Activated CD8-positive, alpha-beta memory T cell treated with anti-CD3 and anti-CD28 coated beads, Interleukin-2, amount 10 ng/mL, durations not matched to agents 7 days and 5 days (primary cell): ENCODE measurements around the gene NUDT1. TPM values are rescaled to one million over a fixed set of nuclear protein-coding genes. Genes with fewer than 3 reads are reported as not detected.

Source experiments
- ATAC-seq: fragments of 150-1000 bp; cut with Tn5 transposase; one replicate; pipeline ENCODE4 v1.10.0; 2021; ENCODE audit warnings: moderate library complexity
- CTCF ChIA-PET: fragments of 350-600 bp; sonication (Branson Sonifier 250); formaldehyde crosslinking; loops from one replicate; lab custom pipeline; 2021; ENCODE audit warnings: antibody characterized with exemption; lab: Charles Lee
- DNase-seq: peaks from one replicate; pipeline ENCODE4 v3.0.0-alpha.2; 2020
- H3K27ac Mint-ChIP-seq: one replicate; pipeline ENCODE4 v1.8.0; 2021; ENCODE audit warnings: mild to moderate bottlenecking, mixed read lengths
- H3K27me3 Mint-ChIP-seq: one replicate; pipeline ENCODE4 v1.8.0; 2021; ENCODE audit warnings: mixed read lengths
- H3K36me3 Mint-ChIP-seq: one replicate; pipeline ENCODE4 v1.8.0; 2021; ENCODE audit warnings: mild to moderate bottlenecking, mixed read lengths
- H3K4me1 Mint-ChIP-seq: one replicate; pipeline ENCODE4 v1.8.0; 2021; ENCODE audit warnings: mixed read lengths
- H3K4me3 Mint-ChIP-seq: one replicate; pipeline ENCODE4 v1.8.0; 2021; ENCODE audit warnings: mild to moderate bottlenecking, moderate library complexity, mixed read lengths
- H3K9me3 Mint-ChIP-seq: one replicate; pipeline ENCODE4 v1.8.0; 2022; ENCODE audit warnings: low read depth, mixed read lengths
- total RNA-seq, 2 experiments: library from RNA; stranded (reverse); gene quantifications; one replicate each; pipeline ENCODE4 v1.2.3, GENCODE V29; 2021

The NUDT1 gene
- total RNA-seq, 2 experiments from 2014 or later: 85.7 to 105 TPM

DNA sequence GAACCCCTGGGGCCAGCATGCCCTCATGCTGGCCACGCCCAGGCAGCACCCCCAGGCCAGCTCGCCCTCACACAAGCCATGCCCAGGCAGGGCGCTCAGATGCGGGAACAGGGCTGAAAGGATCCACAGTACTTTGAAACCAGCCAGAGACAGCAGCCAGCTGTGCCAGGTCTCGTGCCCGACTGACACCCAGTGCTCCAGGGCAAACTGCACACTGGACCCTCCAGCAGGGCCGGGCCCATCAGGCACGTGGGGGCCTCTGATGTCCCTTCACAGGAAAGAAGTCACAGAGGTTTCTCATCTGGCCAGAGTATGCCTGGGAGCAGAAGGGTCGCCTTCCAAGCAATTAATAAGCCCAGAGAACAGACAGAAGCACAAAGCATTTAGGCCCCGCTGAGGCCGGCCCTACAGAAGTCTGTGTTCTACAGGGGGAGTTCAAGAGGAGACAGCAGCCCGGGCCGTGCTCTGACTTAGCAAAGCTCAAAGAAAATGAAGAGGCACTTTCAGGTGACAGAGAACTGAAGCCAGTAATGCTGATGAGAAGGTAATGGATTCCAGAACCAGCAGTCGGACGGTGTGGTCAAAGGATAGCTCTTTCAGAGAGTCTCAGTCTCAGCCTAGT lies 30.7 kb upstream of the NUDT1 start:
- Mint-ChIP-seq H3K4me1 (peaks cover 19% of the 10 kb centered on the region), H3K27me3 (no peaks in the 10 kb centered on the region), H3K9me3 (no peaks in the 10 kb centered on the region), H3K4me3 (no peak overlapping the region), H3K27ac (no peak overlapping the region), H3K36me3 (peaks cover 16% of the 10 kb centered on the region)
- no peak for DNase-seq
- CTCF ChIA-PET: no interaction called here
- no peak for ATAC-seq

DNA sequence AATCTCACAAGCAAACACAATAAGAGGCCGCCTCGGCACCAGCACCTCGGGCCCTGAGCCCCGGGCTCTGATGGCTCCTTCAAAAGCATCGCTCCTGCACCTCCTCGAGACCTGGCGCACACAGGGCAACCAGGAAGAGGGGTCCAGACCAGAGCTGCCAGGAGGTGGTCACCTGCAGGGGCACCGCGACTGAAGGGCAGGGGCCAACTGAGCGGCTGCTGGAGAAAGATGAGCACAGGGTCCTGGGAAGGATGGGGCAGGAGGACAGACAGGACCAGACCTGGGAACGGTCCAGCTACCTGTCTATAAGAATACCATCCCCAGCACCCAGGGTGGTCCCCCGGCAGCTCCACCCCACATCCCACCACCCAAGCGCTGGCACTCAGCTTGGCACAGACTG lies 30.1 kb upstream of the NUDT1 start:
- no peak for DNase-seq
- CTCF ChIA-PET: no interaction called here
- no peak overlapping the region for H3K4me3 Mint-ChIP-seq
- no peaks in the 10 kb centered on the region for H3K27me3 Mint-ChIP-seq
- H3K27ac Mint-ChIP-seq: no peak overlapping the region
- ATAC-seq: no peak
- H3K36me3 Mint-ChIP-seq: peaks cover 16% of the 10 kb centered on the region
- peaks cover 19% of the 10 kb centered on the region for H3K4me1 Mint-ChIP-seq
- no peaks in the 10 kb centered on the region for H3K9me3 Mint-ChIP-seq

DNA sequence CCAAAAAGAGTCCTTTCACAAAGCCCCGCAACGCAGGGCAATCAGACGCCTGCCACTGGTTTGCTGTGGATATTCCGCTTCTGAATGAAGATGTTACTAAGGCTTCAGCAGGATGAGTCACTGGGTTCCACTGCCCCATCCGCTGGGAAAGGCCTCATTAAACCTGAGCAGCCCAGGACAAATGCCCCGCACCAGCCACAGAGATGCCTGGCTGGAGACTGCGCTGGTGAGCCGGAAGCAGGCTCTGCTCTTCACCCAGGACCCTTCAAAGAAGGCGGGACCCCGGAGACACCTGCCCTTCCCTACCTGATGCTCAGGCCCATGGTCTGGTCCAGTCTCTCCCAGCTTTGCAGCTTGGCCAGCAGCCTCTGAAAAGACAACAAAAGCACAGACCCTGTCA lies 29.1 kb upstream of the NUDT1 start:
- no peaks in the 10 kb centered on the region for H3K27me3 Mint-ChIP-seq
- no peak for ATAC-seq
- no peak overlapping the region for H3K4me3 Mint-ChIP-seq
- no peak for DNase-seq
- H3K4me1 Mint-ChIP-seq: peaks cover 19% of the 10 kb centered on the region
- CTCF ChIA-PET: no interaction called here
- peaks cover 16% of the 10 kb centered on the region for H3K36me3 Mint-ChIP-seq
- H3K9me3 Mint-ChIP-seq: no peaks in the 10 kb centered on the region
- no peak overlapping the region for H3K27ac Mint-ChIP-seq

DNA sequence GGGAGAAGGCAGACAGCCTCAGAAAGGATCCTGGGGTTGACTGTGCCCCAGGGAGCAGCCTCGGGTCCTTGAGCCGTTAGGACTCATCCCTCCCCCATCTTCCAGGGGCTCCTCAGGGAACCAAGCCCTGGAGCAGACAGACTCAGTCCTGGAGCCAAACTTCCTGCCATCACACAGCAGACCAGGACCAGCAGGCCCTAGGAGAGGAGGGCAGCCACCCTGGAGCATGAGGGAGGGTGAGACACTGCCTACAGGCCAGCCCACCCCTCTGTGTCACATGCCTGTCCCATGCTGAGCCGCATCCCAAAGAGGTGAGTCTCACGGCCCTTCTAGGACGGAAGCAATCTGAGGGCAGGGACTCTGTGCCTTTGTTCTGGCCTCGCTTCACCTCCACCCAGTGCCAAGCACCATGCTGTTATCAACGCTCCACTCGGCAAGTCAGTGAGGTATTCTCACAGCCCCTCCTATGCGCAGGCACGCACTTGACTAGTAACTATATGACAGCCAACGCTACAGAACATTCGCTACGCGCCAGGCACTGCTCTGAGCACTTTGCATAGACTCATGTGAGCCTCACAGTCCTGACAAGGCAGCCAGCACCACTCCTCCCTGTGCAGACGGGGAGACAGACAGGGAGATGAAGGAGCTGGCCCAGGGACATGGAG lies 28.3 kb upstream of the NUDT1 start:
- H3K9me3 Mint-ChIP-seq: no peaks in the 10 kb centered on the region
- peak overlapping the region; percentile 11 for H3K27ac Mint-ChIP-seq
- CTCF ChIA-PET: interaction anchor here (1.8 kb wide), 1 partner anchor 33 kb away, joined by 3 read pairs; no protein-coding TSS in a partner anchor
- H3K36me3 Mint-ChIP-seq: peaks cover 16% of the 10 kb centered on the region
- H3K4me1 Mint-ChIP-seq: peaks cover 19% of the 10 kb centered on the region
- no peaks in the 10 kb centered on the region for H3K27me3 Mint-ChIP-seq
- no peak for DNase-seq
- no peak overlapping the region for H3K4me3 Mint-ChIP-seq
- ATAC-seq: no peak

DNA sequence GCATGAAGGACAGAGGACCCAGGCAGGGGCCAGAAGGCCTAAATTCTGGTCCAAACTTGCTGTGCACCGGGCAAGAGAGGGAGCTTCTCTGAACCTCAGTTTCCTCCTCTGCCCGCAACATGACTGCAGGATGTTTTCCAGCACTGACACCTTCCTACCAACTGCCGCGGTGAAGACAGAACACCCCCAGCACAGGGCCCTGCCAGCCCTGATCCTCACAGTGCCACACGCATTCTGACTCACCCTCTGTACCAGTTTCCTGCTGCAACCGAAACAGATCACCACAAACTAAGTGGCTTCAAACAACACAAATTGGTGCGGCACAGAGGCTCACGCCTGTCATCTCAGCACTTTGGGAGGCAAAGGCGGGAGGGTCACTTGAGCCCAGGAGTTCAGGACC lies 27.4 kb upstream of the NUDT1 start:
- peak; percentile 68 for ATAC-seq
- peak; percentile 58 for DNase-seq
- Mint-ChIP-seq H3K36me3 (peaks cover 16% of the 10 kb centered on the region), H3K4me3 (no peak overlapping the region), H3K27ac (peak overlapping the region; percentile 11), H3K4me1 (peaks cover 19% of the 10 kb centered on the region), H3K27me3 (no peaks in the 10 kb centered on the region), H3K9me3 (no peaks in the 10 kb centered on the region)
- CTCF ChIA-PET: interaction anchor here (1.8 kb wide), 1 partner anchor 34 kb away, joined by 3 read pairs; no protein-coding TSS in a partner anchor

DNA sequence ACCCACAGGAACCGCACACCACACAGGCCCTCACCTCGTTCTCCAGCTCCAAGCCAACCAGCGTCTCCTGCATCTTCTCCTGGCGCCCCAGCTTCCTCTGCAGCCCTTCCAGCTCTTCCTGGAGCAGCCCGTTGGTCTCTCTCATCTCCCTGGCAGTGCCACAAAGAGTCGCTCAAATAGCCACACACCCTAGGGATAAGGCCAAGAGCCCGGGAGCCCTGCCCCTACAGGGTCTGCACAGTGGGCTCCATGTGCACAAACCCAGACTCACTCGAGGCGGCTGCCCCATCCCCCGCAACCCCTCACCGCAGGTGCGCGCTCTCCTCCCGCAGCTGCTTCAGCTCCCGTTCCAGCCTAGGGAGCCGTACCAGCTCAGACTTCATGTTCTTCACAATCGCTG lies 26.2 kb upstream of the NUDT1 start:
- Mint-ChIP-seq H3K36me3 (peaks cover 16% of the 10 kb centered on the region), H3K9me3 (no peaks in the 10 kb centered on the region), H3K4me3 (no peak overlapping the region), H3K4me1 (peaks cover 18% of the 10 kb centered on the region), H3K27ac (no peak overlapping the region), H3K27me3 (no peaks in the 10 kb centered on the region)
- DNase-seq: no peak
- no peak for ATAC-seq
- CTCF ChIA-PET: interaction anchor here (0.7 to 1.2 kb wide), 2 partner anchors 13 to 132 kb away, joined by 3 read pairs; no protein-coding TSS in a partner anchor

DNA sequence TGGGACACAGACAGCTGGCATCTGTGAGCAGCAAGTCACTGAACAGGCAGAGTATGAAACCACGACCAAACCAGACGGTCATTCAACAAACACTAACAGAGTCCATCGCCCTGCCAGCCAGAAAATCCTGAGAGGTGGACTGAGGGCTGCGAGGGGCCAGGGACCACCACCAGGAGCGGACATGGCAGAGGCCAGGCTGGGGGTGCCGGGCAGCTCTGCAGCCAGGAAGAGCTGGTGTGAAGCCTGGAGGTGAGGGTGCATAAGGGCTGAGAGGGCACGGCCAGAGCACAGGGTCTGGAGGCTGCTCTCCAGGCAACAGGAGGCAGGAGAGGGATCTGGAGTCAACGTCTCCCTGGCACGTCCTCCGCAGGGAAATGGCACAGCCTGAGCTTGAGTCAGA lies 24.8 kb upstream of the NUDT1 start:
- peaks cover 16% of the 10 kb centered on the region for H3K36me3 Mint-ChIP-seq
- ATAC-seq: no peak
- DNase-seq: no peak

DNA sequence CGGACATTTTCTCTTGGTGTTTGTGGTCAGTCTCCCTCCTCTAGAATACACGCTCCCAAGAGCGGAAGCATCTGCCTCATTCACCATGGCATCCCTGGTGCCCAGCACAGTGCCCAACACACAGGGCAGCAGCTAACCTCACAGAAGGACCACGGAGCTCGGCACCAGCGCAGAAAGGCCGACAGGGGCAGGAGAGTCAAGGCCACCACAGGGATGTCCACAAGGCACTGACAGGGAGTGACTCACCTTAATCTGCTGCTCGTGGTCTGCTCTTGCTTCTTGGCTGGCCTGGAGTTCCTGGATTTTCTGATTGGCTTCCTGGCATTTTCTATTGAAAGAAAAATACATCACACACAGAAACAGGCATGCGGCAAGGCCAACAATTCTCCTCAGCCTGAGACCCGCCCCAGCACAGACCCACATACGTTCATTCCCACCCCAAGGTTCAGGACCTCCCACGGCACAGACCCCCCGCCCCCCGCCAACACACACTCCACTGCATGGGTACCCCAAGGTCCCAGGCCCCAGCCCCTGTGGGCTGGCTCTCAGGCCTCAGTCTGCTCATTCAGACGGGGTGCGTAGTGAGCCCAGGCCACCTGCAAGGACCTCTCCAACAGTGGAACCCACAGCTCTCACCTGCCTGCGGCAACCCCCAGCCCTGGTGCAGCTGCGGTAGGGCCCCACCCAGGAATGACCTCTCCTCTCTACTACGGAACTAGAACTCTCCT lies 24.1 kb upstream of the NUDT1 start:
- H3K36me3 Mint-ChIP-seq: peaks cover 10% of the 10 kb centered on the region
- CTCF ChIA-PET: interaction anchor here (1.3 kb wide), 1 partner anchor 14 kb away, joined by 3 read pairs; the partner anchor contains the start of gene MAD1L1
- peaks cover 18% of the 10 kb centered on the region for H3K4me1 Mint-ChIP-seq
- no peaks in the 10 kb centered on the region for H3K9me3 Mint-ChIP-seq
- no peak for ATAC-seq
- no peak overlapping the region for H3K27ac Mint-ChIP-seq
- H3K27me3 Mint-ChIP-seq: no peaks in the 10 kb centered on the region
- DNase-seq: no peak
- no peak overlapping the region for H3K4me3 Mint-ChIP-seq

More for the DNA sequence above, 24.8 kb upstream of the NUDT1 start:
- Mint-ChIP-seq H3K9me3 (no peaks in the 10 kb centered on the region), H3K4me1 (peaks cover 18% of the 10 kb centered on the region), H3K27me3 (no peaks in the 10 kb centered on the region), H3K4me3 (no peak overlapping the region), H3K27ac (no peak overlapping the region)
- CTCF ChIA-PET: interaction anchor here (1.3 kb wide), 1 partner anchor 15 kb away, joined by 3 read pairs; the partner anchor contains the start of gene MAD1L1

DNA sequence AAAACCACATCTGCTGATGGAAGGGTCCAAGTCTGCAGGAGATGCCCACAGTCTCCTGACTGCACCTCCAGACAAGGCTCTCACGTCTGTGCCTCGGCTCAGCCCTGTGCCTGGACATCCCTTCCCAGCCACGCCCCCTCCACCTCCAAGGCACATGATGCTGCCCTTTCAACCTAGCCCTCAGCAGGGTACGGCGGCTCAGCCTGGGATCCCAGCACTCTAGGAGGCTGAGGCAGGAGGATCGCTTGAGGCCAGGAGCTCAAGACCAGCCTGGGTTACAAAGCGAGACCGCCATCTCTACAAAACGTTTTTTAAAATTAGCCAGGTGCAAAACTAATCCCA lies 23.6 kb upstream of the NUDT1 start:
- H3K27me3 Mint-ChIP-seq: no peaks in the 10 kb centered on the region
- CTCF ChIA-PET: no interaction called here
- ATAC-seq: no peak
- DNase-seq: no peak
- no peak overlapping the region for H3K4me3 Mint-ChIP-seq
- no peak overlapping the region for H3K27ac Mint-ChIP-seq
- H3K36me3 Mint-ChIP-seq: peaks cover 10% of the 10 kb centered on the region
- no peaks in the 10 kb centered on the region for H3K9me3 Mint-ChIP-seq
- peaks cover 18% of the 10 kb centered on the region for H3K4me1 Mint-ChIP-seq

DNA sequence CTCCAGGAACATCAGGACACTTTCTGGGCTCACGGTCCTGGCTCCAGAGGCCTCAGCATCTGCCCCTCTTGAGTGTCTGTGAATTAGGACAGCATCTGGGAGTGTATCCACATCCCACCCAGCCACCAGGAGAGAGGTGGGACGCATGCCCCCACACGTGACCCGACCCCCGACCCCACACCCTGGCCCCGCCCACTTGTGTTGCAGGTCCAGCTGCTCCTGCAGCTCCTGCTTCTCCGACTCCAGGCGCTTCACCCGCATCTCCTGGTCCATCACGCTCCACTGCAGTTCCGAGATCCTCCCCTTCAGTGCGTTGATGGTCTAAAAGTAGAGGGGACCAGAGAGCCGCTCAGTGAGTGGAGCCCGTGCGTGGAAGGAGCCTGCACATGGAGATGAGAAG lies 22.9 kb upstream of the NUDT1 start:
- H3K4me3 Mint-ChIP-seq: no peak overlapping the region
- no peaks in the 10 kb centered on the region for H3K9me3 Mint-ChIP-seq
- DNase-seq (no peak), ATAC-seq (no peak)
- peaks cover 10% of the 10 kb centered on the region for H3K36me3 Mint-ChIP-seq
- no peaks in the 10 kb centered on the region for H3K27me3 Mint-ChIP-seq
- H3K4me1 Mint-ChIP-seq: peaks cover 14% of the 10 kb centered on the region
- no peak overlapping the region for H3K27ac Mint-ChIP-seq
- CTCF ChIA-PET: no interaction called here

DNA sequence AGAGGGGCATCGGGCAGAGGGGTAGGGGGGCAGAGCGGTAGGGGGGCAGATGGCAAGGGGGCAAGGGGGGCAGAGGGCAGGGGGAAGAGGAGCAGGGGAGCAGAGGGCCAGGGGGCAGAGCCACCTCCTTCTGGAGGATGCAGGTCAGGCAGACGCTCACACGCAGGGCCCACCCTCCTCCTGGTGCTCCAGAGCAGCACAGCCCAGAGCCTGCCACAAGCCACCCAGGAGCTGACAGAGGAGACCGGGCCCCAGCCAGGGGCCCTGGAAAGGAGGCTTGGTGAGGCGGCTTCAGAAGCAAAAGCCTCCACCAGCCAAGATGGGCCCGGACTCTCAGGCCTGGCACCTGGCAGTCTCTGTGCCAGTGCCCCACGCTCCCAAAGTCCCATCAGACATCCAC lies 22.4 kb upstream of the NUDT1 start:
- no peak for ATAC-seq
- peaks cover 12% of the 10 kb centered on the region for H3K36me3 Mint-ChIP-seq
- H3K27me3 Mint-ChIP-seq: no peaks in the 10 kb centered on the region
- CTCF ChIA-PET: no interaction called here
- H3K9me3 Mint-ChIP-seq: no peaks in the 10 kb centered on the region
- no peak for DNase-seq
- no peak overlapping the region for H3K4me3 Mint-ChIP-seq
- H3K4me1 Mint-ChIP-seq: peaks cover 9% of the 10 kb centered on the region
- no peak overlapping the region for H3K27ac Mint-ChIP-seq

DNA sequence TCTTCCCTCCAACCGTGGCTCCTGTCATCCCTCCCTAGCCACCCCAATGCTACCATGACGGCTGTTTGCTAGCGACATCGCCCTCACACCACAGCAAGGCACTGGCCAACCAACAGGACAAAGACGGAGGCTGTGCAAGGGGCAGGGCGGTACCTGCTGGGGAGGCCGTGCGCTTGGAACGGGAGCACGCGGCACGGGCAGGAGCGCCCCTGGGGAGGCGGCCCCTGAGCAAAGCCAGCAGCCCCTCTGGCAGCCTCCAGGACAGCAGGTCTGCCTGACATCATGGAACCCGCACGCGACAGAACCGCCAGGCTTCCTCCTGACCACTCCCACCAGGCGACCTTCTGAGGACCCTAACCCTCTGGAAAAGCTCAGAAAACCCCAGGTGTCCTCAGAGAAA lies 22.0 kb upstream of the NUDT1 start:
- DNase-seq (no peak), ATAC-seq (no peak)
- Mint-ChIP-seq H3K27me3 (no peaks in the 10 kb centered on the region), H3K36me3 (peaks cover 14% of the 10 kb centered on the region), H3K9me3 (no peaks in the 10 kb centered on the region), H3K27ac (no peak overlapping the region), H3K4me1 (peaks cover 6% of the 10 kb centered on the region), H3K4me3 (no peak overlapping the region)
- CTCF ChIA-PET: no interaction called here

DNA sequence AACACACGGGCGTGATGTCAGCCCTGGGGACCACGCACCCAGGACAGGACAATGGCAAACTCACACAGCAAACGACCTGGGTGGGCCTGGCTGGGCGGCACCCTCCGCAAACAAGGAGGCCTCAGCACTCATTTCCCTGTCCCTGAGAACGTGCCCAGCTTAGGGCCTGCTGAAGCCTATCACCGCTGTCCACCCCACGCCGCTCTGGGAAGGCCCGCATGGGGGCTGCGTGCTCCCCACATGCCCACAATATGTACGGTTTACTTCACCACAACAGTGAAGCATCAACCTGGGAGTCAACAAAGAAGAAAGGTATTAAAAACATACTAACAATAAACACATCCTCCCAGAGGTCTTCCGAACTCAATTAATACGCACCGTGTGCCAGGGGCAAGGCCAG lies 21.5 kb upstream of the NUDT1 start:
- Mint-ChIP-seq H3K36me3 (peaks cover 14% of the 10 kb centered on the region), H3K4me1 (peaks cover 3% of the 10 kb centered on the region), H3K27ac (no peak overlapping the region), H3K27me3 (no peaks in the 10 kb centered on the region), H3K9me3 (no peaks in the 10 kb centered on the region), H3K4me3 (no peak overlapping the region)
- DNase-seq: no peak
- ATAC-seq: no peak
- CTCF ChIA-PET: no interaction called here

DNA sequence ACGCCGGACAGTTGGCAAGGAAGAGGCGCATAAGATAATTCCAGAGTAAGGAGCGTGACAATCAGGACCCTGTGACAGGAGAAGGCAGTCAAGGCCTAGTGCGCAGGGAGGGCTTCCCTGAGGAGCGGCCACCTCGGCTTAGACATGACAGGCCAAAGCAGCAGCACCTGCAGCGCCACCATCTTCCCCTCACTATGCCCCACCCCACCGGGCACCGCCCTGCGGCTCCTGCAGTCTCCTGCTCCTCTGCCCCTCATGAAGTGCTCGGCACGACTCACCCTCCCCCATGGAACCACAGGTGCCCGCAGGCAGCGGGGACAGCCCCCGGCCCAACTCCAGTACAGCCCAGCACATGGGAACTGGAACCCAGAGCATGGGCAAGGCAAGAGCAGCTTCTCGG lies 21.1 kb upstream of the NUDT1 start:
- no peak for DNase-seq
- H3K9me3 Mint-ChIP-seq: no peaks in the 10 kb centered on the region
- H3K27me3 Mint-ChIP-seq: no peaks in the 10 kb centered on the region
- CTCF ChIA-PET: no interaction called here
- no peak overlapping the region for H3K4me3 Mint-ChIP-seq
- no peak overlapping the region for H3K27ac Mint-ChIP-seq
- ATAC-seq: no peak
- H3K4me1 Mint-ChIP-seq: no peaks in the 10 kb centered on the region
- H3K36me3 Mint-ChIP-seq: peaks cover 14% of the 10 kb centered on the region
